AG20443 (cell line): Measurements from ENCODE around the gene TMEM25.
"Not testable (repeated sequence)": the region's sequence is repeated elsewhere in the genome, so short reads cannot be mapped to it uniquely, and the experiment has no call there.

ENCODE experiments used
- DNase-seq: peaks from one replicate; pipeline ENCODE4 v3.0.0; 2012; ENCODE audit warnings: low spot score, mixed read lengths

TMEM25 gene

DNA sequence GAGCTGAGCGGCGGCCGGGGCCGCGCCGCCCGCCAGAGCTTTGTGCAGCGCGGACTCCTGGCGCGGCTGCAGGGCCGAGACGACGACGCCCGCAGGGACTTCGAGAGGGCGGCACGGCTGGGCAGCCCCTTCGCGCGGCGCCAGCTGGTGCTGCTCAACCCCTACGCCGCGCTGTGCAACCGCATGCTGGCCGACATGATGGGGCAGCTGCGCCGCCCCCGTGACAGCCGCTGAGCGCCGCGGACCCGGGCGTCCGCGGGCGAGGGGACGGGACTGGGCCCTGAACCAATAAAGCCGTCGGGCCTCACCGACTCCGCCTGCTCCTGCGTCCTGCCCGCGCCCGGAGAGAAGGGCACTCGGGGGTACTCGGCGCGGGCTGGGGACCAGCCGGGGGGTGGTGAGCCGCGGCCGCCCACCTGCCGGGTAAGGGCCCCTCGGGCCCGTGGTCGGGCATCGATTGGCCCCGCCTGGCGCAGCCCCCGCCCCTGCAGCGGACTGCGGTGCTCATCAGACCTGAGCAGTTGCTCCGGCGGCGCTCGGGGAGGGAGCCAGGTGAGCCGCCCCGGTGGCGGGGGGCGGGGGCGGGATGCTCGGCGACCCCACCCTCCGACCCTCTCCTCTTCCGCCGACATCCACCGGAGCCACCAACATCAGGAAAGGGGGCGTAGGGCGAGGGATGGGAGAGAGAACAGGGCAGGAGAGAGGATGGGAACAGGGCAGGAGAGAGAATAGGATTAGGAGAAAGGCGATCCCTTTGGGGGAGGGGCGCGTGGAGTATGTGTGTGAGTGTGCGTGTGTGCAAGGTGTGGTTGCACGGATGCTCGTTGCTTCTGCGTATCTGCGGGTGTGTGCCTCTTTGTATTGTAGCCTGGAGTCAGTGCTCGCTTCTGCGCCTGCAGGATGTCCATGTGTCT, at the start of gene TMEM25:
Gene TMEM25, plus strand, starts transcription at position 510 of the 914 bp plus-strand sequence. CDS start 610 bp downstream, outside the sequence.
- DNase-seq: peak; percentile 82

DNA sequence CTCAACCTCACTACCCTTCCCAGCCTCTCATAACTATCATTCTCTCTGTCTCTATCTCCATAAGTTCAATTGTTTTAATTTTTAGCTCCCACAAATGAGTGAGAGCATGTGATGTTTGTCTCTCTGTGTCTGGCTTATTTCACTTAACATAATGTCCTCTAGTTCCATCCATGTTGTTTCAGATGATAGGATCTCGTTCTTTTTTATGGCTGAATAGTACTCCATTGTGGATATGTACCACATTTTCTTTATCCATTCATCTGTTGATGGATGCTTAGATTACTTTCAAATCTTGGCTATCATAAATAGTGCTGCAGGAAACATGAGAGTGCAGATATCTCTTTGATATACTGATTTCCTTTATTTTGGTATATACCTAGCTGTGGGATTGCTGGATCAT, 49.8 kb upstream of the TMEM25 start:
- not testable (repeated sequence) for DNase-seq

DNA sequence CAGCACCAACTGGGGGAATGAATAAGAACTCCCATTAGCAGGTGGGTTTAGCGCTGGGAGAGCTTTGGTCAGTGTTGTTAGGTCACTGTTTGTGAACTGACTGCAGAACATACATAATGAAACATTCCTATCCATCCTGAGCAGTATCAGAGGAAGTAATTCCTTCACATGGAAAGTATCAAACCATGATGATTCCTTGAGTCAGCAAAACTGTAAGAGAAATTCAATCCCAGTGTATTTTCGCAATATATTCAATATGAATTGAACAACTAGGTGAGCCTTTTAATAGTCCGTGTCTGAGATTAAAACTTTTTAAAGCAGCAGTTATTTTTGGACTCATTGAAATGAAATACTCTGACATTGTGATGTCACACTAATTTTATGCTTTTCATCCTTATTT, 46.6 kb upstream of the TMEM25 start:
- DNase-seq: no peak

DNA sequence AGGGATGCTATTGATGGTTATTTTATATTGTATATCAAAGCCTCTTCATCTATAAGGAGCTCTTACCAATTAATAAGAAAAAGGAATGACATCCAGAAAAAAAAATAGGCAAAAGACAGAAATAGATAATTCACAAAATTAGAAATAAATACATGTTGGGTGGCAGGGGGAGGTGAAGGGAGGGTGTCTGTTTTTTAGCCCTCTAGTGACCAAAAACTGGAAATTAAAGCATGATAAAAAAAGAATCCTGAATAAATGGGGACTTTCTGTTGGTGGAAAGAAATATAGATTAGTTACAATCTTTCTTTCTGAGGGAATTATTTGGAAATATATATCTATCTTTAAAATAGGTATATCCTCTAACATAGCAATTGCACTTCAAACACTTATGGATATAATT, 45.7 kb upstream of the TMEM25 start:
- DNase-seq: no peak

DNA sequence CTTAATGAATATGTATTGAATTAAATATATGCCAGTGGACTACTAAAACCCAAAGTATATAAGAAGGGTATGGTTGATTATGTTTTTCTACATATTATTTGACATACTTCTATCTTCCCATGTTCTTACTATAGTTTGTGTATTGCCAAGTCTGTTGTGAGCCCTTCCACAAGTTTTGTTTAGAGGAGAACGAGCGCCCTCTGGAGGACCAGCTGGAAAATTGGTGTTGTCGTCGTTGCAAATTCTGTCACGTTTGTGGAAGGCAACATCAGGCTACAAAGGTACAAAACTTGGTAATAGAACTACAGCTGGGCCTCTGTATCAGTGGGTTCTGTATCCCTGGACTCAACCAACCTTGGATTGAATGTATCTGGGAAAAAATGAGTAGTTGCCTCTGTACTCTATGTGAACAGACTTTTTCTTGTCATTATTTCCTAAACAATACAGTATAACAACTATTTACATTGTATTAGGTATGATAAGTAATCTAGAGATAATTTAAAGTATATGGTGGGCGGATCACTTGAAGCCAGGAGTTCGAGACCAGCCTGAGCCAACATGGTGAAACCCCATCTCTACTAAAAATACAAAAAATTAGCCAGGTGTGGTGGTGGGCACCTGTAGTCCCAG, 42.4 kb upstream of the TMEM25 start:
- DNase-seq: peak; percentile 85

DNA sequence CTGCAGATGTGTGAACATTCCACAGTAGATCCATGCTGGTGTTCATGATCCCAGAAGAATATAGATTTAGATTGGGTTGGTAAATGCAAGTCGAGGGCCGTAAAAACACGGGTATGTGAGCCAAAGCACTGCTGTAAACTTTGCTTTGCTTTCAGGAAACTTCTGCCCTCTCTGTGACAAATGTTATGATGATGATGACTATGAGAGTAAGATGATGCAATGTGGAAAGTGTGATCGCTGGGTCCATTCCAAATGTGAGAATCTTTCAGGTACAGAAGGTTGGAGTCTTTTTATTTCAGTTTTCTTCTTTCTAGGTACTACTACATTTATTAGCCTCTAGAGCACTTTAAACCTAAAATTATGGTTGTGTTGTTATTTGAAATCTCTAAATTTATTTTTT, 40.0 kb upstream of the TMEM25 start:
- DNase-seq: no peak

DNA sequence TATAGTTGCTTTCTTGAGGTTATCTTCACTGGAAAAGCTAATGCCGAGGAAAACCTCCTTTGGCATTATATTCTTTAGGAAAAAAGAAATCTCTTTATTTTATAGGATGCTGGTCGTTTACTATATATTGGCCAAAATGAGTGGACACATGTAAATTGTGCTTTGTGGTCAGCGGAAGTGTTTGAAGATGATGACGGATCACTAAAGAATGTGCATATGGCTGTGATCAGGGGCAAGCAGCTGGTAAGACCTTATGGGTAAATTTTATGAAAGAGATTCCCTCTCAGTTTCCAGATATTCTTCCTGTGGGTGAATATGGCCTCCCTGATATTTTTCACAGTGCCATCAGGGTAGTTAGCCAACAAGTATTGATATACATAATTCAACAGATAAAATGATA, 33.2 kb upstream of the TMEM25 start:
- DNase-seq: no peak

DNA sequence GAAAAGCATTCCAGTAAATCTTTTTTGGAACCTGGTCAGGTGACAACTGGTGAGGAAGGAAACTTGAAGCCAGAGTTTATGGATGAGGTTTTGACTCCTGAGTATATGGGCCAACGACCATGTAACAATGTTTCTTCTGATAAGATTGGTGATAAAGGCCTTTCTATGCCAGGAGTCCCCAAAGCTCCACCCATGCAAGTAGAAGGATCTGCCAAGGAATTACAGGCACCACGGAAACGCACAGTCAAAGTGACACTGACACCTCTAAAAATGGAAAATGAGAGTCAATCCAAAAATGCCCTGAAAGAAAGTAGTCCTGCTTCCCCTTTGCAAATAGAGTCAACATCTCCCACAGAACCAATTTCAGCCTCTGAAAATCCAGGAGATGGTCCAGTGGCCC, 27.8 kb upstream of the TMEM25 start:
- DNase-seq: no peak

DNA sequence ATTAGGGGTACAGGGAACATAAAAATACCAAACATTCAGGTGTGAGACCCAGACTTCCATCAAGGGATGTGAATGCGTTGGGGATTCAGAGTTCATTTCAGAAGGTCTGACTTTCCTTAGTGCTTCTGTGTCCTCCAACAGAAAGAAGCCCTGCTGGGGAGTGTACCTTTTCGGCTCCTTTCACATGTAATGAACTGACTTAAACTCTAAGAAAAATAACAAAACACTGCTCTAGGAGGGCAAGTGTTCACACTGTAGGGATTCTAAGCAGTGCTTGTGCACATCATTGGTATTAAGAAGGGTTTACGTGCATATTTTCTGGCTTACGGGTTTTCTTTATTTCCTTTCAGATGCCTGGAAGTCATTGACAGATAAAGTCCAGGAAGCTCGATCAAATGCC, 19.4 kb upstream of the TMEM25 start:
- no peak for DNase-seq

DNA sequence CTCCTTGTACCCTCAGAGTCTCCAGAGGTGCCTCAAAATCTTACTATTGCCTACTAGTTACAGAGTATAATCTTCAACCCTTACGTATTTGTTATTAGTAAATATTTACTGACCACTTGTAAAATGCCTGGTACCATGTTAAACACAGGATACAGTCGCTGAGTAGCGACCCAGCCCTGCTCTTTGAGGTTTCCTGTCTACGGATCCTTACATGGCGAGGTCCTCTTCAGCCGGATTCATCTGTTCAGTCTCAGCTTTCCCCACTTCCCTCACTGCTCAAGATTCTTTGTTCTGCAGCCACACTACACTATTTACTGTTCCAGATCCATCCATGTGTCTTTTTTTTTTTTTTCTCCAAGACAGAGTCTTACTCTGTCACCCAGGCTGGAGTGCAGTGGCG, 16.9 kb upstream of the TMEM25 start:
- no peak for DNase-seq

DNA sequence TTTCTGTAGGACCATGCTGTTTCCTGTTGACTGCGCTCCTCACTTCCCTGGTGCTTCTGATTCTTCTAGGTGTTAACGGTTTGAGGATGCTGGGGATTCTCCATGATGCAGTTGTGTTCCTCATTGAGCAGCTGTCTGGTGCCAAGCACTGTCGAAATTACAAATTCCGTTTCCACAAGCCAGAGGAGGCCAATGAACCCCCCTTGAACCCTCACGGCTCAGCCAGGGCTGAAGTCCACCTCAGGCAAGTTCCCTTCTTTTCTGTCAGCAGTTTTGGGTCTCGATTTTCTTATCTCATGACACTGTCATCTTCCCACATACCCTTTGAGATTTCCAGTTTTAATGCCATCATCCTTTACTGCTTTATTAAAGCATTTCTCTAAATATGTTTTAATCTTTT, 11.4 kb upstream of the TMEM25 start:
- no peak for DNase-seq

DNA sequence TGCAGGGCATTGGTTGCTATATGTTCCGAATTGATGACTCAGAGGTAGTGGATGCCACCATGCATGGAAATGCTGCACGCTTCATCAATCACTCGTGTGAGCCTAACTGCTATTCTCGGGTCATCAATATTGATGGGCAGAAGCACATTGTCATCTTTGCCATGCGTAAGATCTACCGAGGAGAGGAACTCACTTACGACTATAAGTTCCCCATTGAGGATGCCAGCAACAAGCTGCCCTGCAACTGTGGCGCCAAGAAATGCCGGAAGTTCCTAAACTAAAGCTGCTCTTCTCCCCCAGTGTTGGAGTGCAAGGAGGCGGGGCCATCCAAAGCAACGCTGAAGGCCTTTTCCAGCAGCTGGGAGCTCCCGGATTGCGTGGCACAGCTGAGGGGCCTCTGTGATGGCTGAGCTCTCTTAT, 9.1 kb upstream of the TMEM25 start:
- no peak for DNase-seq

DNA sequence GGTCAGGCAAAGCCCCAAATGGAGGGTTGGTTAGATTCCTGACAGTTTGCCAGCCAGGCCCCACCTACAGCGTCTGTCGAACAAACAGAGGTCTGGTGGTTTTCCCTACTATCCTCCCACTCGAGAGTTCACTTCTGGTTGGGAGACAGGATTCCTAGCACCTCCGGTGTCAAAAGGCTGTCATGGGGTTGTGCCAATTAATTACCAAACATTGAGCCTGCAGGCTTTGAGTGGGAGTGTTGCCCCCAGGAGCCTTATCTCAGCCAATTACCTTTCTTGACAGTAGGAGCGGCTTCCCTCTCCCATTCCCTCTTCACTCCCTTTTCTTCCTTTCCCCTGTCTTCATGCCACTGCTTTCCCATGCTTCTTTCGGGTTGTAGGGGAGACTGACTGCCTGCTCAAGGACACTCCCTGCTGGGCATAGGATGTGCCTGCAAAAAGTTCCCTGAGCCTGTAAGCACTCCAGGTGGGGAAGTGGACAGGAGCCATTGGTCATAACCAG, 8.4 kb upstream of the TMEM25 start:
- peak; percentile 65 for DNase-seq

DNA sequence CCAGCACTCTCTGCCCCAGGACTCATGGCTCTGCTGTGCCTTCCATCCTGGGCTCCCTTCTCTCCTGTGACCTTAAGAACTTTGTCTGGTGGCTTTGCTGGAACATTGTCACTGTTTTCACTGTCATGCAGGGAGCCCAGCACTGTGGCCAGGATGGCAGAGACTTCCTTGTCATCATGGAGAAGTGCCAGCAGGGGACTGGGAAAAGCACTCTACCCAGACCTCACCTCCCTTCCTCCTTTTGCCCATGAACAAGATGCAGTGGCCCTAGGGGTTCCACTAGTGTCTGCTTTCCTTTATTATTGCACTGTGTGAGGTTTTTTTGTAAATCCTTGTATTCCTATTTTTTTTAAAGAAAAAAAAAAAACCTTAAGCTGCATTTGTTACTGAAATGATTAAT, 6.6 kb upstream of the TMEM25 start:
- DNase-seq: no peak

DNA sequence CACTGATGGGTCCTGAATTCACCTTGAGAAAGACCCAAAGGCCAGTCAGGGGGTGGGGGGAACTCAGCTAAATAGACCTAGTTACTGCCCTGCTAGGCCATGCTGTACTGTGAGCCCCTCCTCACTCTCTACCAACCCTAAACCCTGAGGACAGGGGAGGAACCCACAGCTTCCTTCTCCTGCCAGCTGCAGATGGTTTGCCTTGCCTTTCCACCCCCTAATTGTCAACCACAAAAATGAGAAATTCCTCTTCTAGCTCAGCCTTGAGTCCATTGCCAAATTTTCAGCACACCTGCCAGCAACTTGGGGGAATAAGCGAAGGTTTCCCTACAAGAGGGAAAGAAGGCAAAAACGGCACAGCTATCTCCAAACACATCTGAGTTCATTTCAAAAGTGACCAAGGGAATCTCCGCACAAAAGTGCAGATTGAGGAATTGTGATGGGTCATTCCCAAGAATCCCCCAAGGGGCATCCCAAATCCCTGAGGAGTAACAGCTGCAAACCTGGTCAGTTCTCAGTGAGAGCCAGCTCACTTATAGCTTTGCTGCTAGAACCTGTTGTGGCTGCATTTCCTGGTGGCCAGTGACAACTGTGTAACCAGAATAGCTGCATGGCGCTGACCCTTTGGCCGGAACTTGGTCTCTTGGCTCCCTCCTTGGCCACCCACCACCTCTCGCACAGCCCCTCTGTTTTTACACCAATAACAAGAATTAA, 6.1 kb upstream of the TMEM25 start:
- peak; percentile 15 for DNase-seq

DNA sequence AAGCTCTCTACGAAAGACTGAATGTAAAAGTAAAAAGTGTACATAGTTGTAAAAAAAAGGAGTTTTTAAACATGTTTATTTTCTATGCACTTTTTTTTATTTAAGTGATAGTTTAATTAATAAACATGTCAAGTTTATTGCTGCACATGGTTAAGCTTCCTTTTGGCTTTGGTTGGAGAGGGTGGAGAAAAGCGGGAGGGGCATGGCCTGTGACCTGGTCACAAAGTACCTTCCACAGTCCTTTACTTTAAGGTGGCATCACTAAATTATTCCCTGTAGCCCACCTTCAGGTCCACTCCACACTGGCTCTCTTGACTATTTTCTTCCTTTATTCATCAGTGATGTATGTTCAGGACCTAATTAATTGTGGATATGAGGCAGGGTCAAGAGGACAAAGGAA, 4.3 kb upstream of the TMEM25 start:
- no peak for DNase-seq

DNA sequence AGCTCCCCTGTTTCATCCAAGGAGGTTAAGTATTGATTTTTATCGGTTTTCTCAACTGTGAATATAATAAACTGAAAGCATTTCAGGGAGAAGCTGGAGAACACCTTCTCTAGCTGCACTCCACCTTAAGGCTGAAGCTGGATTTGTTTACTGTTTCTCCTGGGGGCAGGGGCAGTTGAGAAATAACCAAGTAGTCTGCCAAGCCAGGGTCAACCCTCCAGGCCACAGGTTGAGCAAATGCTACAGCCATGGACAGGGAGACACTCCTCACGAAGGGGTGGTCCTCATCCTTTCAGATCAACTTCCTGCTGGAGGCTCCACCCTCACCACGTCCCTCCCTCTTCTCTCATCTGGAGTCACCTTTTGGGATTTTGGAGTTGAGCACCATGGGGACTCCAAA, 3.9 kb upstream of the TMEM25 start, which contains the start of gene TTC36:
Gene TTC36, plus strand, starts transcription at position 366 of the 400 bp plus-strand sequence. Its CDS starts 21 bp downstream, at position 387.
- DNase-seq: no peak

DNA sequence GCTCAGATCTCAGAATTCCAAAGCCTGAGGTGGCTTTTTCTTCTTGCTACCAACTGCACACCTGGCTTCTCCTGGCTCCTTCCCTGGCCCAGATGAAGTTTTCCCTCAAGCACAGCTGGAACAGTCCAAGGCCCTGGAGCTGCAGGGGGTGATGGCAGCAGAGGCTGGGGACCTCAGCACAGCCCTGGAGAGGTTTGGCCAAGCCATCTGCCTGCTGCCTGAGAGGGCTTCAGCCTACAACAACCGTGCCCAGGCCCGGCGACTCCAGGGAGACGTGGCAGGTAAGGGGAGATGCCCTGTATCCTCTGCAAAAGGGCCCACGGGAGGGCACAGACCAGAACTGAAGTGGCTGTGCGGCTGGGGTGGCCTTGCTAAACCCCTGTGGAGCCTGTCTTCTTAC, 2.5 kb upstream of the TMEM25 start:
- no peak for DNase-seq

DNA sequence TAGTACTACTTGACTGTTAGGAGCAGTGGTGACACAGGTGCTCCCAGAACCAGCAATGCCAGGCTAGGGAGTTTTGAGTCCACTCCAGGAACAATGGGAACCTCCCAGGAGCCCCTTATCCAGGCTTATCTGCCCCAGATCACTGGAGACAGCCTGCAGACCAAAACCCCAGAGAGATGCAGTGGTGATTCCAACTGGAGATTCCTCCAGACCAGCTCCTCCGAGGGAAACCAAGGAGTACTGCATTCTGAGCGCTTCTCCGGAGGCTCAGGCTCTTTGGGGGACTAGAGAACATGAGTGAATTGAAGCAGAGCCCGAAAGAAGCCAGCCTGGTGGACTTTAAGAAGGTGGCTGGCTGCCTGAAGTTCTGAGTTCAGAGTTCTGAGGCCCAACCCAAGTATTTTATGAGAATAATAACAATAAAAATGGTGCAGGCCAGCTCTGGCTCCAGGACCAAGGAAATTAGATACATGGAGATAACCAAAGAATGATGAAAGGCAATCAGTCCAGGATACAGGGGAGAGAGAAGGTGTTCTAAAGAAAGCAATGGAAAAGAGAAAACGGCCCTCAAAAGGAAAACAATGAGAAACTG, 1.3 kb upstream of the TMEM25 start:
- DNase-seq: no peak

DNA sequence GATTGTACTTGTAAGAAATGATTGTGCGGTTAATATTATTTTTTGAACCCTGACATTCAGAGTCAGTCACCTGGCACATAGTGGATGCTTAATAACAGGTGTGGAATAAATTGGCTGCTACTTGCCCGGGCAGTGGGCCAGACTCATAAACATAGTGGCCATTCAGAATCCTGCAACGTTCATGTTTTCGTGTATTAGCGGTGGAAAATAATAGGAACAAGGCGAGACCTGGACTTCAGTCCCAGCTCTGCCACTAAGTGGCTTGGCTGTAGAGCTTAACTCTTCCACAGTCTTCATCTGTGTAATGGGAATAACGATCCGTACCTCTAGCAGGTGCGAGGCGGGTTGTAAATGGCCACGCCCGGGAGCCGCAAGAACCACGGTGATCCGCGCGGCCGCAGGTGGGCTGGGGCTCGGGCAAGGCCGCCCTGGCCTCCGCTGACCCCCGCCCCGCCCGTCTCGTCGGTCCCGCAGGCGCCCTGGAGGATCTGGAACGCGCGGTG, 761 bp upstream of the TMEM25 start:
- DNase-seq: no peak

DNA sequence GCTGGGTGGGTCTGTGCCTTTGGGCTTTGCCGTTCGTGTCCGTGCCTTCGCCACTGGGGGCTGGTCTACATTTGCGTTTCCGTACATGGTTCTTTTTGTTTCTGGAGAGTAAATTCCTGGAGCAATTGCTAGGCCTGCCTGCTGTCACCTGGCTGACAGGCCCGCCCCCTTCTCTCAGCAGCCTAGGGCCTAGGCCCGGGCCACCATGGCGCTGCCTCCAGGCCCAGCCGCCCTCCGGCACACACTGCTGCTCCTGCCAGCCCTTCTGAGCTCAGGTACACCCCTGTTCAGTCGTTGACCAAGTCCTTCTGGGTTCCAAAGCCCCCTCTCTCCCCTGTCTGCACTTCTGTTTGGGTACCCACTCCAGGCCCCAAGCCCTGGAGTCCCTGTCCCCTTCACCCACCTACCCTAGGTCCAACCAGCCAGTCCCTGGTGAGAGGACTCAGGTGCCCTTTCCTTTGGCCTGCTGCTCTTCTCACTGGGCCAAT, 649 bp downstream of the TMEM25 start:
- DNase-seq: peak; percentile 38

DNA sequence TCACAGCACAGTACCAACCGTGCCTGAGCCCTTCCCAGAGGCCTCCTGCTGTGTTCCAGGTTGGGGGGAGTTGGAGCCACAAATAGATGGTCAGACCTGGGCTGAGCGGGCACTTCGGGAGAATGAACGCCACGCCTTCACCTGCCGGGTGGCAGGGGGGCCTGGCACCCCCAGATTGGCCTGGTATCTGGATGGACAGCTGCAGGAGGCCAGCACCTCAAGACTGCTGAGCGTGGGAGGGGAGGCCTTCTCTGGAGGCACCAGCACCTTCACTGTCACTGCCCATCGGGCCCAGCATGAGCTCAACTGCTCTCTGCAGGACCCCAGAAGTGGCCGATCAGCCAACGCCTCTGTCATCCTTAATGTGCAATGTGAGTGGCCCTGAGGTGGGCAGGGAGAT, 1.1 kb downstream of the TMEM25 start:
- DNase-seq: no peak
